NCI-H1436 treated with DMSO at 0.1 percent for 48 hours (cell line): Measurements from ENCODE around the gene PURB.
A peak's percentile ranks its signal among the peaks of the same experiment; 100 is the strongest.
"Not testable (repeated sequence)": the region's sequence is repeated elsewhere in the genome, so short reads cannot be mapped to it uniquely, and the experiment has no call there.

Experiments used
- DNase-seq: peaks from one replicate; lab custom pipeline; 2025; lab: John Stamatoyannopoulos, UW

The PURB gene

DNA sequence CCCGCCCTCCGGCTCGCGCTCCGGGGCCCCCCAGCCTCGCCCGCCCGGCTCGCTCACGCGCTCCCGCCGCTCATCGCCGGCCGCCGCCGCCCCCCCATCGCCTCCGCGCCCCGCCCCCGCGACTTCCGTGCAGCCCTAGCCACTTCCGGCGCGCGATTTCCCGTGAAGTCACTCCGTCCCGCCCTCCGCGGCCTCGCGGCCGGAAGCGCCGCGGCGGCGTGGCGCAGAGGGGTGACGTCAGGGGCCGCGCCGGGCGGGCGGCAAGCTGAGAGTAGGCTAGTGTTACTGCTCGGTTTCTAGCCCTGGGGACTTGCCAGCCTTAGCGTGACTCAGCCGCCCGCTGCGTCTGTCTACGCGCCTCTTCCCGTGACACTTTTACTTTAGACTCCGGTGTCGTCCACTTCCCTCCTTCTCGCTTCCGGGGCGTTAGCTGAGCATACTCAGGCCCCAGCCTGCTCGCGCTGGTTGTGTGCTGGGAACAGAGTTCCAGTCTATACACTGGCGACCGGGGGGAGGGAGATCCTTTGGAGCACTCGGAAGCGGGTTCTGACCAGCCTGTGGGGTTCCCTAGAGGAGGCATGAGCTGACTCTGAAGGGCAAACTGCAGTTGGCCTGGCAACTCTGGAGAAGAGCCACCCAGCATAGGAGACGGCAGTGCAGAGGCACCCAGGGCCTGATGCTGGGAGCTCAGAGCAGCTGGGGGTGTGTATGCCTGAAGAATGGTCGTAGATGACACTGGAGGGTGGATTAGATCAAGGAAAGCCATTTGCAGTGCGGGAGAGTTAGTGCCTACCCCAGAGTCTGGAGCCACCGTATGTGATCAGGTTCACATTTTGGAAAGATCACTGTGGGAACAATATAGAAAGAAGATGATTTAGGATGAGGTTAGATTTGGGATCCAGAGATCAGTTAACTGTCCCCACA, at the start of gene PURB:
TSS of gene PURB (minus strand) at position 137 of the 924 bp plus-strand sequence. CDS start 182 bp downstream, outside the sequence.
- peak; percentile 18 for DNase-seq

DNA sequence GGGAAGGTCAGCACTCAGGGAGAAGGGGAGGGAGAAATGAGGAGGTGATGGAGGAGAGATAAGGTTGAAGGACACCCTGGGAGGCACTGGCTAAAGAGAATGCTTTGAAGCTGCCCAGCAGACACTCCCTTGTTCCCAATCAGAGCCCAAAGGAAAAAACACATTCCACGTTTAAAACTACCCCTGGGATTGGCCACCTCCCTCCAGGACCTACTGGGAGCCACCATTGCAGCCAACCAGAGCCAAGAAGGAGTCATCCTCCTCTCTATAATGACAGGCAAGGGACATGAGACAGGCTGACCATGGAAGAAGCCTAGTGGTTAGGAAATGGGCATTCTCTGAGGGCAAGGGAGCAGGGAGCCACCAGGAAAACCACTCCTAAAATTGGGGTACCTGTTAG, 49.7 kb upstream of the PURB start:
- no peak for DNase-seq

DNA sequence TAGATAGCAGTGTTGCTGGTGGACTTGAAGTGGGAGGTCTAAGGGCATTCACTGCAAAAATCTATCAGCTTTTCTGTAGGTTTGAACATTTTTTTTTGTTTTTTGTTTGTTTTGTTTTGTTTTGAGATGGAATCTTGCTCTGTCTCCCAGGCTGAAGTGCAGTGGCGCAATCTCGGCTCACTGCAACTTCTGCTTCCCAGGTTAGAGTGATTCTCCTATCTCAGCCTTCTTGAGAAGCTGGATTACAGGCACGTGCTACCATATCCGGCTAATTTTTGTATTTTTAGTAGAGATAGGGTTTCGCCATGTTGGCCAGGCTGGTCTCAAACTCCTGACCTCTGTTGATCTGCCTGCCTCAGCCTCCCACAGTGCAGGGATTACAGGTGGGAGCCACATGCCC, 49.2 kb upstream of the PURB start:
- DNase-seq = not testable (repeated sequence)

DNA sequence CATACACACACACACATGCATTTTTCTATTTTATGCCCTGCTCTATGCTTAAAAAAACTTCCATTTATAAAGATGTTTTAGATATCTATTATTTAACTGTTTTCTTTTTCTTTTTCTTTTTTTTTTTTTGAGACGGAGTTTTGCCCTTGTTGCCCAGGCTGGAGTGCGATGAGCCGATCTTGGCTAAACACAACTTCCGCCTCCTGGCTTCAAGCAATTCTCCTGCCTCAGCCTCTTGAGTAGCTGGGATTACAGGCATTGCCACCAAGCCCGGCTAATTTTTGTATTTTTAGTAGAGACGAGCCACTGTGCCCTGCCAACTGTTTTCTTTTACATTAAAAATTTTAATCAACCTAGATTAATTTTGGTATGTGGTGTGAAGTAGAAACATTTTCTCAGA, 45.6 kb upstream of the PURB start:
- DNase-seq = no peak

DNA sequence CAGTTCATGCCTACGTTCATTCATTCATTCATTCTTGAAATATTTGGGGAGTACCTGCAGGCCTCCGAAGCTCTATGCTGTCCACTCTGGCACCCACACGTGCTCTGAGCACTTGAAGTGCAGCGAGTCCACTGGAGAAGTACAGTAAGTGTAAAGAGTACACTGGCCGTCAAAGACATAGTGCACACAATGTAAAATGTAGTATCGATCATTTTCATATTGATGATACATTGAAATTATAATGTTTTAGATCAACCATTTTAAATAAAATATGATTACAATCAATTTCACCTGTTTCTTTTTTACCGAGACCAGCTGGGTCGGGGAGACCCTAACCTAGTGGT, 37.0 kb upstream of the PURB start:
- DNase-seq = no peak

DNA sequence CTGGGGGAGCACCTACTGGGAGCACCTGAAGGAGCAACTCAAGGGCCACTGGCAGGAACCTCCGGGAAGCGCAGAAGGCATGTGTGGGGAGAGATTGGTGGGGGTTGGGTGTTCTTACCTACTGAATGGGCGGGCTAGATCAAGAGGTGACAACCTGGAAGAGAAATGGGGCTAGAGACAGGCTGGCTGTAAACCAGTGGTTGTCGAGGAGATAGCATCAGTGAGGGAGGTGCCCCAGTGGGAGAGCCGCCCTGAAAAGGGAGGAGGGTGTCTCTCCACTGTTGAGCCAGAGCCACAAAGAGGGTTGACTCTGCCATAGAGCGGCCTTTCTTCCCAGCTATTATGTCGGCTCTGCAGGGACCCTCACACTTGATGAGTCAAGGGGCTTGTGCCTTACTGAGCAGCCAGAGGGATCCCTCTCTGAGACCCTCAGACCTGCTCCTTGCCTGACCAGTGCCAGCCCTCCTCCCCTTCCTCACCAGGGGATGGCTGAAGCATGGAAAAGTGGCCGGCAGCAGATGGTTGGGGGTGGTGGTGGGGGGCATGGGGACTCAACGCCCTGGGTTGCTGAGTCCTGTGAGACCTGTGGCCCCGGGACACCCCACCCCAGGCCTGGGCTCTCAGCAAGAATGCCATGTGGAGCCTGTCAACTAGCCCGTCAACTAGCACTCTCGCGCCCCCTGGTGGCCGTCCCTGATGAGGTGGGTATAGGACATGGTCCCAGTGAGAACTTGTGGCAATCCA, 36.4 kb upstream of the PURB start:
- no peak for DNase-seq

DNA sequence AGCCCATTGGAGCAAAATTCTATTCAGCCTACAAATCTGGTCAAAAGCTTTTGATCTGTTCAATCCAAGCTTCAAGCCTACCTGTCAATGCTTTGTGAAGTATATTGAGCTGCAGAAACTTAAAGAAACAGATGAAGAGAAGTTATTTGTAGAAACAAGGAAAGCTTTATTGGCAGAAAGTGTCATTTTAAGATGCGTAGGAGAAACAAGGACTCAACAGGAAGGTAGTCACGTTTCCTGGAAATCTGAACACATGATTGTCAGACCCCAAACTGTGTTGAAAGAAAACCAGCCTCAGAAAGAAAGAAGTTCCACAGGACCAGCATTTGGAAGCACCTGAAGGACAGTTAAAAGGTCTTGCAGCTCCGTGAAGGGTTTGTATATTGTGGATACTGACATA, 34.8 kb upstream of the PURB start:
- DNase-seq = no peak

DNA sequence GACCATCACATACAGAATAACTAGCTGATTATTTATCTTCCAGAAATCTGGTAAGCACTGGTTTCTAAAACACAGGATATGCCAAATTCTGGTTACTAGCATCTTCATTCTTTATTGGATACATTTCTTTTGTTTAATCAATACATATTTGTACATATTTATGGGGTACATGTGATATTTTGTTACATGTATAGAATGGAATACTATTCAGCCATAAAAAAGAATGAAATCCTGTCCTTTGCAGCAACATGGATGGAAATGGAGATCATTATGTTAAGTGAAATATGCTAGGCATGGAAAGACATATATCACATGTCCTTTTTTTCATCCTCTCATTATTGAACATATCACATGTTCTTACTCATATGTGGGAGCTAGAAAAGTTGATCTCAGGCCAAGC, 32.7 kb upstream of the PURB start:
- no peak for DNase-seq

DNA sequence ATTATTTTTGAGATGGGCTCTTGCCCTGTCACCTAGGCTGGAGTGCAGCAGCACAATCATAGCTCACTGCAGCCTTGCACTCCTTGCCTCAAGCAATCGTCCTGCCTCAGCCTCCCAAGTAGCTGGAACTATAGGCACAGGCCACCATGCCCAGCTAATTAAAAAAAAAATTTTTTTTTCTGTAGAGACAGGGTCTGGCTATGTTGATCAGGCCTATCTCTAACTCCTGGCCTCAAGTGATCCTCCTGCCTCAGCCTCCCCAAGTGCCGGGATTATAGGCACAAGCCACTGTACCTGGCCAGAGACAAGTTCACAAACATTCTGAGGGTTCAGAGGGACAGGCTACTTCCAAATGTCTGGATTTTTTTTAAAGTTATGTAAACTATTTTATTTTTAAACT, 32.1 kb upstream of the PURB start:
- DNase-seq = no peak

DNA sequence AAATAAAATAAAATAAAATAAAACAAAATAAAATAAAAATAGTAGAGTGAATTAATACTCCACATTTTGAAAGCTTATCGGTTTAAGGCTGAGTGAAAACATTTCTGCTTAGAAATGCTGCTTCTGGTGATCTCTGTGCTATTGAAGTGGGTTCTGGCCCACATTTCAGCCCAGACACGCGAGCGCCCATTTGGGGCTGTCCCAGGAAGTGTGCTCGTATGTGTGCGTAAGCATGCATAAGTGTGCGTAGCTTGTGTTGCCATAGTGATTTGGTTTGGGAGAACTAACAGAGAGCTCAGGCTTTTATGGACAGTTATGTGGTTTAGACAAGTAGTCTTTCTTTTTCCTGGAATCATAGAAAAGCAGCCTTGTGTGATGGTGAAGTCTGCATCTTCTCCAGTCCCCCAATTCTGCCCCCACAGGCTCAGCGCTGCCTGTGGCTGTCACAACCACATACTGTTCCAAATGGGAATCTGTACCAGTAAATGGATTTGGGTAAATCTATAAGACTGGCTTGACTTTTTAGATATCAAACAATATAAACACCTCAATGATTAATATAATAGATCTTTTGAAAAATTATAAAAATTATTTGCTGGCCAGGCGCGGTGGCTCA, 29.8 kb upstream of the PURB start:
- no peak for DNase-seq

DNA sequence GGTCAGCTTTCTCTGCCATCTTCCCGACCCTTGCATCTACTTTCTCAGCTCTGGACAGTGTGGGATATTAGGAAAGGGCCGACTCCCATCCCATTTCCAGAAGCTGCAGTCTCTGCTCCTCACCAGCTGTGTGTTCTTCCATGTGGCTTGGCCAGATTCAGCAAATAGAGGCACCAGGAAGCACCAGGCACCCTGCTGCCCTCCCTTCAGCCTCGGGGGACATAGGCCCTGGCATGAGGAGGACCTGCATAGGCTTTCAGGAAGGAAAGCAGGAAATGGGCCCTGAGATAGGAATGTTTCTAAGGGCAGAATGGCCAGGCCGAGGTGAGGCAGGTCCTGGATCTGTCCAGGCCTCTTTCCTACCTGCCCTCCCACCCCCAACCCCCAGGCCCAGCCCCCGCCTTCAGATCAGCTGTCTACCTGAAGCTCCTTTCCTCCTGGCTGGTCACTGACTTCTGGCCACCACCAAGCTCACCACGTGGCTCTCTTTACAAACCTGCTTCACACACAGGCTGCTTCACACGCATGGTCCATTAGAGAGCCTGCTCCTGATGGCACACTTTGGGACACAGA, 27.5 kb upstream of the PURB start:
- no peak for DNase-seq

DNA sequence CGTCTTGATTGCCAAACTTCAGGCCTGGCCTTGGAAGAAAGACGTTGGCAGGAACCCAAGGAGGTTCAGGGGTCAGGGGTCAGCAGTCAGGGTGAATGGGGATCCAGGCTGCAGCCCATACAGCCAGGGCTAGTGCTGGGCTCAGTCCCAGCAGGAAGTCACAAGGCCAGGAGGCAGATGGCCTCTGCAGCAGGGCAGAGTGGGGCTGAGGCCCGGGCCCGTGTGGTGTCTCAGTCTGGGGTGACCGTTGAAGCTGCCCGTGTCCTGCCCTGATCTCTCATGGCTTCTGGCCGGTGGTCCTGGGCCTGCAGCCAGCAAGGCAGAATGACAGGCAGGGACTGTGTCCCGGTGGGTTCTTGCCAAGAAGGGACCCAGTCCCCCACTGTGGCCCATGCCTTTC, 26.6 kb upstream of the PURB start:
- no peak for DNase-seq

DNA sequence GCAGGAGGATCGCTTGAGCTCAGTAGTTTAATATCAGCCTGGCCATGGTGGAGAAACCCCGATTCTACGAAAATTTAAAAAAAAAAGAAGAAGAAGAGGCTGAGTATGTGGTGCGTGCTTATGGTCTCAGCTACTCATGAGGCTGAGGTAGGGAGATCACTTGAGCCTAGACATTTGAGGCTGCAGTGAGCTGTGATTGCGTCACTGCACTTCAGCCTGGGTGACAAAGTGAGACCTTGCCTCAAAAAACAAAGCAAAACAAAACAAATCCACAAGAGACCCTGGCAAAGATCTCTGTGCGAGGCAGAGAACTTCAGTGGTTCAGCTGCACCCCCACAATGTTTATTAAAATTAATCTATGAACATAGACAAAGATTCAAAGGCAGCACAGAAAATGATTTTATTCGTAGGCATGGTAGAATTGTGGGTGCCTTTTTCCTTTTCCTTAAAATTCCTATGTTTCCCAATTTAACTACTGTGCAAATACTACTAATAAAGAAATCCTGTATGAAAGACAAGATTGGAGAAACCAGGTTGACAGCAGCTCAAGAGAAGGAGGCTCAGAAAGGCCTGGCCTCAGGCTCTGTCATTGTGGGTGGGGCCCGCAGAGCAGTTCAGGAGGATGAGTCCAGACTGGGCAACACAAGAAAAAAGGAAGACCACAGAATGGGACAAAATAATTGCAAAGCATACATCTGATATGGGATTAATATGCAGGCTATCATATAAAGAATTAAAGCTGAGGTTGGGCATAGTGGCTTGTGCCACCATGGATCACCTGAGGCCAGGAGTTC, 24.5 kb upstream of the PURB start:
- DNase-seq = no peak

DNA sequence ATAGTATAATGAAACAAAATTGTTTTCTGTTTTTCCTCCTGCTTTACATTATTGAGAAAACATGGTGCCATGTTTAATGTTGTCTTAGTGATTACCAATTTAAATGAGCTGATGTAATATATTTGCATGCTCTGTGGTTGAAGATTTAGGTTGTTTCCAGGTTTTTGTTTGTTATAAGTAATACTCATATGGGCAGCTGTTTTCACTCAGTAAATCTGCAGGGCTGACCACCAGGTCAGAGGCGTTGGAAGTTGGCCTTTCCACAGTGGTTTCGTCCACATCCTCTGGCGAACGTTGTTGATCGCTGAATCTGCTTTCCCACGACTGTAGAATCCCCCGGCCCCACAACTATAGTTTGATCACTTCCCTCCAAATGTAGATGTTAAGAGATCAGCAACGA, 21.6 kb upstream of the PURB start:
- DNase-seq = no peak

DNA sequence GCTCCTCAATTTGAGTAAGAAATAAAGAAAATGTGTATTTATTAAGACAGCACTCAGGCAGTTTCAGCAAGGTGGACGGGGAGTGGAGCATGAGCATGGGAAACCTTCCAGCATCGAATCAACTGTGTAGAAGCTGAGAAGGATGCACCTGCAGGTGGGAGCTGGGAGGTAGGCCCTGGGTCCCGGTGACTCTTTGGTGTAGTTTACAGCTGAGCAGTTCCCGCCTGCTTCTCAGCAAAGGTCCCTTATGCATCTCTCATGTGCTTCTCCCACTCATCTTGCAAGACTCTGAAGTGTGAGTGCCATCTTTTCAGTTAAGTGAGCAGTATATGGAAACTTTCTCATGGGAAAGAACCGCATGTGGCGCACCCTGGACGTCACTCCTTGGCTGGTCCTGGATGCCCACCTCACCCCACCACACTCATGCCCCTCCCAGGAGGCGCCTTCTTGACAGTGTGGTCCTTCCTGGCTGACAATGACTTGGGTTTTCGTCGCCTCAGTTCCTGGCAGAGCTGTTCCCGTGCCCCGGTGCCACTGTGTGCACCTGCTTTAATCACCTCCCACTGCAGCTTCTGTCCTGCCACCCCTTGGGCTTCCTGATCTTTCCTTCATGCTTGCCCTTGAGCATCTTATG, 19.8 kb upstream of the PURB start:
- no peak for DNase-seq

DNA sequence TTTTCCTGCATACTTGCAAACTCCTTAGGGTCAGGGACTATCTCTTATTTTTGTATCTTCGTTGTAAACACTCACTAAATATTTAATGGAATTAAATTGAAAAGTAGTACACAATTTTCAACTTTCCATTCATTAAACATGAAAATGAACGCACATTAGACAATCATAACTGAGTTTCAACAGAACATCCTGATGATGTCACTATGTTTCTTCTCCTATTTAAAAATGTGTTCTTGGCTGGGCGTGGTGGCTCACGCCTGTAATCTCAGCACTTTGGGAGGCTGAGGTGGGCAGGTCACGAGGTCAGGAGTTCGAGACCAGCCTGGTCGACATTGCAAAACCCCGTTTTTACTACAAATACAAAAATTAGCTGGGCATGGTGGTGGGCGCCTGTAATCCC, 14.1 kb upstream of the PURB start:
- DNase-seq = no peak

DNA sequence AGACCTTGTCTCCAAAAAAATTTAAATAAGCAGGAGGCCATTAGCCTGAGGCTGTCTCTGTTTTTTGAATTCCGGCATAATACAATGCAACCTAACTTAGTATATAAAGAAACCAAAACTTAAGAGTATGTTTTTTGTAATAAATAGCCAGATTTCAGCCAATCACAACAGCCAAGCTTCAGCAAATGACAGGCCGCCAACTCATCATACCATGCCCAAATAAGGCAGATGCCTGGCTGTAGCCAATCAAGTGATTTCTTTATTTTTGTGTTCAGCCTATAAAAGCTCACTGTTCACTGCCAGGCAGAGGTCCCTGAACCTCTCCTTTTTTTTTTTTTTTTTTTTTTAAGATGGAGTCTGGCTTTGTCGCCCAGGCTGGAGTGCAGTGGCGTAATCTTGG, 12.7 kb upstream of the PURB start:
- DNase-seq = no peak

DNA sequence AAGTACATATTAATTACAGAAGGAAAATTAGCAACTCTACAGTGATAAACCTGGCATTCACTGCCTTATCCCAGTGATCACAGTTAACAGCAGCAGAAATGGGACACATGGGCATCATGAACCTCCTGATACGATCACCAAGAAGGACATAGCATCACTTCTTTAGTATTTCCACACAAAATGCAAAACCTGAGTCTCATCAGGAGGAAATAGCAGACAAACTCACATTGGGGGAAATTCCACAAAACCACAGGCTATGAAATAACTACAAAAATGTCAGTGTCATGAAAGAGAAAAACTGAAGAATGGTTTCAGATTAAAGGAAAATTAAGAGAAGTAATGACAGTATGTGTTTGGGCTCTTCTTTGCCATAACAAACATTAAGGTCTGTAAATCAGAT, 12.0 kb upstream of the PURB start:
- no peak for DNase-seq

DNA sequence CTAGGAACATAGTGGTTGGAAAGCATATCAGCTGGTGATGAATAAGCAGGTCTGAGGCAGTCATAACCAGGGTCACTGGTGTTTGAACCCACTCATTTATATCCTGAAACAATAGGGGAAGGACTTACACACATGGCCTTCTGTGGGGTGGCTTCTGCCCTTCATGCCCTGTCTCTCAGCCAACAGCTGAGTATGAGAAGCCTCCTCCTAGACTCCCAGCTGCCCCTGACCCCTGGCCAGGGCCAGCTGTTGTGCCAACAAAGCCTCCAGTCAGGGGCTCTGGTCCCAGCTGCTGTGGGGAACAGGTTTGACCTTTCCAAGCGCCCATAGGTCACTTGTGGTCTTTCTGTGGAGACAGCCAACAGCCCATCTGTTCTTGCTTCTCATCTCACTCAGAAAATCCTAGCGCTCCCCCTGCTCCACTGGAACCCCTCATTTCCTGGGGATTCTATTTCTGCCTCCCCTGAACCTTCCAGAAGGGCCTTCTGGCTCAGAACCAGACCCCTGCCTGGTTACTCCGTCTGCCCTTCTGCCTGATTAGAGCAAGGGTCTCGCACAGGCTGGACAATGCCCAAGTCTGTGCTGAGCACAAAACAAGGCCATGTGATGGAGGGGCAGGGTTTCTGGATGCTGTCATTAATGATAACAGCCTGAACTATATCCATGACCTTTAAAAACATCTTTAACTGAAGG, 9.7 kb upstream of the PURB start:
- DNase-seq = no peak

DNA sequence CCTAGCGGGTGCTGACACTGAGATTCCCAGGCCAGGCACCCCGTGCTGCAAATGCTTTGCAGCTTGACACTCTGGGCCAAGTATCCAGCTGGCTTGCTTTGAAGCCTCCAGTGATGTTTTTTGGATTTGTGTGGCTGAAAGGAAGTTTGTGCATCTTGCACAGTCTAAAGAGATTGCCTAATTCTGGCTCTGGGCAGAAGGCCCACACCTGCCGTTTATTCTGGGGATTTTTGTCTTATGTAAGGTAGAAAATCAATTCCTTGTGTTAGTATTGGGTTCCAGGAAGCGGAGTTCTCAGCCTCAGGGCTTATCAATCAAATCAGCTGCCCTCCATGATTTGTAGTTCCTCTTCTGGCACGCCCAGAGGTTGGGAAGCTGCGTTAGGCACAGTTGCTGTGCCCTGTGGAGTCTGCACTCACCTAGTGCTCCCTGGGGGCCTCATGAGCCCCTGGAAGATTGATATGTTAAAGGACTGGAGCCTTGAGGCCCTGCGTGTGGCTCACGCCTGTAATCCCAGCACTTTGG, 8.4 kb upstream of the PURB start:
- DNase-seq = no peak

DNA sequence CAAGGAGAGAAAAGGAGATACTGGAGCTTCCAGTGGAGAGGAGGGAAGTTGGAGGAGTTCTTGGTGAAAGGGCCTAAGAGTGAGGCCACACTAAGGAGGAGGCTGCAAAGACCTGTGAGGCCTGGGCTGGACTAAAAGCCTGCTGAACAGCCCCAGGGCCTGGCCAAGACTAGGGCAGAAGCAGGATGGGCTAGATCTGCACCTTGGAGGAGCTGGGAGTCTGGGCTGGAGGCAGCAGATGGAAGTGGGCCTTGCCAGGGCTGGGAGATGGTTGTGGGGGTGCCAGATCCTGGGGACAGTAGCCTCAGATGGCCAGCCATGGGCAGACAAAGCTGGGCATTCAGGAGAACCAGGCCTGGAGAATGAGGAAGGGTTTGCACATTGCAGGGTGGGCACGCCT, 6.5 kb upstream of the PURB start:
- DNase-seq = no peak
